ENCODE measurements around the gene KMT5B. TPM values are rescaled to one million over a fixed set of nuclear protein-coding genes. Genes with fewer than 3 reads are reported as not detected.

The KMT5B gene
- polyA plus RNA-seq, 3 donors = 12.2 to 22.0 (median 19.5) TPM

DNA sequence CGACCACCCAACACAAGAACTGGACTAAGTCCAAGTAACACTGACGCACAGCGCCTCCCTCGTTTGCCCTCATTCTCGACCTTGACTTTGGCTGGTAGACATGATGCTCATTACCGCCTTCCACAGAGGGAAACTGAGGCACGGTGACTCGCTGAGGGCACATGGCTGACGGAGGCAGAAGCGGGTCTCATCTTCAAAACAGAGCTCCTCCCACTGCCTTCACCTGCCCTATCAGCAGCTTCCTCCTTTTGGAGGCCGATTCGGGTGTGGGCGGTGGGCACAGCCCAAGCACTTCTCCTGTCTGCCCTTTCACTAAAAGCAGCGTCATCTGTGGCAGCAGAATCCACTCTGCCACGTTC, 2.0 kb upstream of the KMT5B start:
- intact Hi-C loops (cut with micrococcal nuclease) = loop anchor here in 1 of 2 donors (10.0 kb wide), 2 partner anchors 90 to 210 kb away; partner anchors contain the start of genes CHKA and UNC93B1
- Mint-ChIP-seq H3K4me3 (peak overlapping the region; percentile 81 to 85), H3K27ac (peak overlapping the region in 2 of 7 donors; percentile 40 to 84), H3K4me1 (peaks cover 39% of the 10 kb centered on the region), H3K9me3 (peaks cover 0 to 2% (median 0%) of the 10 kb centered on the region in 7 donors), H3K27me3 (ENCODE audit: low read depth in 3 of 3) (peaks cover 19 to 31% (median 21%) of the 10 kb centered on the region in 3 donors), H3K36me3 (no peaks in the 10 kb centered on the region)
- Histone ChIP-seq H3K4me3 (replicated peaks in 1 of 3; ENCODE audit: low read depth in 2 of 3, low read length in 3 of 3) (peak overlapping the region in 1 of 3 experiments; percentile 91), H3K27ac (ENCODE audit: low read depth in 1 of 2, low read length in 2 of 2) (no peak overlapping the region), H3K36me3 (replicated peaks in 1 of 2; ENCODE audit: control insufficient read depth in 1 of 2, insufficient read depth in 2 of 2, low read length in 2 of 2) (no peaks in the 10 kb centered on the region), H3K27me3 (ENCODE audit: control insufficient read depth in 2 of 2, insufficient read depth in 2 of 2, low read length in 2 of 2) (peaks cover 0 to 18% of the 10 kb centered on the region in 2 donors), H3K9ac (ENCODE audit: insufficient read depth, low read length, poor library complexity, severe bottlenecking) (no peak overlapping the region), H2AFZ (ENCODE audit: insufficient read depth, low read depth, low read length, poor library complexity, severe bottlenecking) (no peak overlapping the region), H3K4me2 (replicated peaks; ENCODE audit: extremely low read depth, low read length, poor library complexity, severe bottlenecking) (peak overlapping the region; percentile 98), H3K4me1 (ENCODE audit: control insufficient read depth in 1 of 2, insufficient read depth in 2 of 2, low read length in 2 of 2) (peaks cover 28 to 36% of the 10 kb centered on the region in 2 donors), H4K20me1 (ENCODE audit: insufficient read depth, low read length) (peaks cover 24% of the 10 kb centered on the region), H3K79me2 (ENCODE audit: insufficient read depth, low read length) (peaks cover 29% of the 10 kb centered on the region), H3K9me3 (replicated peaks in 1 of 2; ENCODE audit: control insufficient read depth in 1 of 2, insufficient read depth in 1 of 2, low read length in 2 of 2) (no peaks in the 10 kb centered on the region)
- peak in 2 of 3 donors; percentile 22 to 23 for DNase-seq
- WGBS (ENCODE audit: insufficient coverage) = 63% methylated on average over 12 of the region's 15 CpGs
- no peak for TF ChIP-seq CTCF (IDR thresholded peaks at IDR 0.05)

DNA sequence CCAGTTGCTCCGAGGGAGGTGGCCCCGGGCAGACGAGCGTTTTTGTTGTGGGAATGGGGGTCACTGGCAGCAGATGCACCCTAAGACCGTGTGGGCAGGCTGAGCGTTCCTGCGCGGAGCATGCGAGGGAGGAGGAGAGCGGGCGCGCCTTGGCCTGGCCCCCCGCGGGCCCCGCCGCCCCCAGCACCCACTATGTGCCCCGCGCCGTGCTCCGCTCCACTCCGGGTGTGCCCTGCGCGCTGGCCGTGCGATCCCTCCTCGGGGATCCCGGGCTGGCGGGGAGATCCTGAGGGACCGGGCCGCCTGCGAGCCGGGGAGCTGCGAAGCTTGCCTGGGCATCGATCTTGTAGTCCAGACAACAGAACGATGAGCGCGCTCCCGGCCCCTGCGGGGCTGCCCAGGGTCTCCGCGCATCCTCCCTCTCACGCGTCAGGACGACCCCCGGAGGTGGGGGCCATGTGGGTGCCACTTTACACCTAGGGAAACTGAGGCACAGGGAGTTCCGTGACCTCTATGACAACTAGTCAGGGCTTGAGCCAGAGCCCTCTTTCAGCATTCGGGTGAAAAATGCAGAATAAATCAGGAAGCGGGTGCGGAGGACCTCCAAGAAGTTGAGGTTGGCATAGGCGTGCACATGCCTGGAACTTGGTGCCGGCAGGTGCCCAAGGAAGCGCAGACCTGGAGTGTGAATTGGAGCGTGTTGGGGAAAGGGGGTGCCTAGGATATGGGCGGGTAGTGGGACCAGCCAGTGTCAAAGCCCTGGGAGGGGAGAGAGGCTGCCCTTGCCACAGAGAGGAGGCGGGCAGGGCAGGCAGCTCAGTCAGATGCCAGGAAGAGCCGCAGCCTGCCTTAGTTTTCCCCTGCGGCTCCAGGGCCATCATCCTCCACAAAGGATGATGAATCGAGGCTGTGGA, 1.3 kb upstream of the KMT5B start:
- Histone ChIP-seq H3K9ac (ENCODE audit: insufficient read depth, low read length, poor library complexity, severe bottlenecking) (peak overlapping the region; percentile 97), H3K27ac (ENCODE audit: low read depth in 1 of 2, low read length in 2 of 2) (peak overlapping the region; percentile 49 to 97), H3K4me3 (replicated peaks in 1 of 3; ENCODE audit: low read depth in 2 of 3, low read length in 3 of 3) (peak overlapping the region; percentile 35 to 91 (median 84)), H3K36me3 (replicated peaks in 1 of 2; ENCODE audit: control insufficient read depth in 1 of 2, insufficient read depth in 2 of 2, low read length in 2 of 2) (no peaks in the 10 kb centered on the region), H3K4me2 (replicated peaks; ENCODE audit: extremely low read depth, low read length, poor library complexity, severe bottlenecking) (peak overlapping the region; percentile 98), H3K79me2 (ENCODE audit: insufficient read depth, low read length) (peaks cover 36% of the 10 kb centered on the region), H3K9me3 (replicated peaks in 1 of 2; ENCODE audit: control insufficient read depth in 1 of 2, insufficient read depth in 1 of 2, low read length in 2 of 2) (no peaks in the 10 kb centered on the region), H3K4me1 (ENCODE audit: control insufficient read depth in 1 of 2, insufficient read depth in 2 of 2, low read length in 2 of 2) (peaks cover 31 to 40% of the 10 kb centered on the region in 2 donors), H2AFZ (ENCODE audit: insufficient read depth, low read depth, low read length, poor library complexity, severe bottlenecking) (peak overlapping the region; percentile 99), H3K27me3 (ENCODE audit: control insufficient read depth in 2 of 2, insufficient read depth in 2 of 2, low read length in 2 of 2) (peaks cover 0 to 18% of the 10 kb centered on the region in 2 donors), H4K20me1 (ENCODE audit: insufficient read depth, low read length) (peaks cover 31% of the 10 kb centered on the region)
- WGBS (ENCODE audit: insufficient coverage) = 14% methylated on average over 53 of the region's 58 CpGs
- peak in 1 of 3 donors; percentile 16 for DNase-seq
- intact Hi-C loops (cut with micrococcal nuclease) = loop anchor here (5.0 to 10.0 kb wide), 4 partner anchors 58 to 248 kb away; partner anchors contain the start of genes C11orf24 (in 1 of the 2), CHKA (in 1 of the 2), PPP6R3 (in 1 of the 2) and UNC93B1 (in 1 of the 2)
- H3K4me3 Mint-ChIP-seq = peak overlapping the region; percentile 81 to 87
- no peak for TF ChIP-seq CTCF (IDR thresholded peaks at IDR 0.05)
- peaks cover 41% of the 10 kb centered on the region for H3K4me1 Mint-ChIP-seq
- no peaks in the 10 kb centered on the region for H3K36me3 Mint-ChIP-seq
- peaks cover 0 to 2% (median 0%) of the 10 kb centered on the region in 7 donors for H3K9me3 Mint-ChIP-seq
- peak overlapping the region in 4 of 7 donors; percentile 40 to 91 (median 84) for H3K27ac Mint-ChIP-seq
- H3K27me3 Mint-ChIP-seq (ENCODE audit: low read depth in 3 of 3) = peaks cover 19 to 29% (median 21%) of the 10 kb centered on the region in 3 donors
